Nephron (organoid): Measurements from ENCODE around the gene CAPN13.

Experiments used
- H3K27ac Mint-ChIP-seq, 3 experiments: 2 replicates each; pipeline ENCODE4 v1.8.0; 2020; ENCODE audit warnings: mixed read lengths in 3 of 3, mild to moderate bottlenecking in 2 of 3, moderate library complexity in 1 of 3
- H3K27me3 Mint-ChIP-seq: 2 replicates; pipeline ENCODE4 v1.8.0; 2021; ENCODE audit warnings: low read depth, mild to moderate bottlenecking, moderate library complexity, mixed read lengths
- H3K36me3 Mint-ChIP-seq: 2 replicates; pipeline ENCODE4 v1.8.0; 2020; ENCODE audit warnings: low read depth, mixed read lengths
- H3K4me1 Mint-ChIP-seq: 2 replicates; pipeline ENCODE4 v1.8.0; 2020; ENCODE audit warnings: mixed read lengths
- H3K4me3 Mint-ChIP-seq, 3 experiments: 2 replicates each; pipeline ENCODE4 v1.8.0; 2020; ENCODE audit warnings: mild to moderate bottlenecking in 3 of 3, mixed read lengths in 3 of 3, moderate library complexity in 2 of 3
- H3K9me3 Mint-ChIP-seq: 2 replicates; pipeline ENCODE4 v1.8.0; 2020; ENCODE audit warnings: mixed read lengths
- TF ChIP-seq, protein P1 (sequence below), 3 experiments: fragments of 200-600 bp; sonication (generic); IDR thresholded peaks; one replicate each; pipeline ENCODE4 v1.5.0; 2021; ENCODE audit warnings: antibody characterized with exemption in 3 of 3; ENCODE audit not compliant: unreplicated experiment in 3 of 3

Gene CAPN13

DNA sequence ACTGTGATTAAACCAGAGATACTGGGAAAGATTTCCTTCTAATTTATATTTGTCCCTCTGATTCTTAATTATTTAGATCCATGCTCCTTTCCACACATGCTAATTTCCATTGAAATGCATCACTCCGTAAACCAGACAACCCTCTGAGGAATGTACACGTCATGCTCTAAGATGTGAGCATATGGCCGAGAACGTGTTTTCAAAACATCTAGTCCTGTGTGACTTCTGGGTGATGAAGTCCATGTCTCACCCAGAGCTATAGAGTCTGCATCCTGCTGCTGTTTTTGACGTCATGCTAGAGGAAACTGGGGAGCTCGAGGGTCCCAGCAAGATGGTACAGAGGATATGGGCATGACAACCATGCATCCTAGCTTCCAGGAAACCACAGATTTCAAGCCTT is 53.6 kb downstream of the CAPN13 start:
- peaks cover 35% of the 10 kb centered on the region for H3K27me3 Mint-ChIP-seq

GRCh38 chr2:30752811-30753210 is 54.4 kb downstream of the CAPN13 start:
- Mint-ChIP-seq H3K36me3 (no peaks in the 10 kb centered on the region), H3K4me1 (no peaks in the 10 kb centered on the region), H3K9me3 (no peaks in the 10 kb centered on the region), H3K27ac (no peak overlapping the region), H3K27me3 (peaks cover 35% of the 10 kb centered on the region), H3K4me3 (no peak overlapping the region)
- TF ChIP-seq, protein P1, sequence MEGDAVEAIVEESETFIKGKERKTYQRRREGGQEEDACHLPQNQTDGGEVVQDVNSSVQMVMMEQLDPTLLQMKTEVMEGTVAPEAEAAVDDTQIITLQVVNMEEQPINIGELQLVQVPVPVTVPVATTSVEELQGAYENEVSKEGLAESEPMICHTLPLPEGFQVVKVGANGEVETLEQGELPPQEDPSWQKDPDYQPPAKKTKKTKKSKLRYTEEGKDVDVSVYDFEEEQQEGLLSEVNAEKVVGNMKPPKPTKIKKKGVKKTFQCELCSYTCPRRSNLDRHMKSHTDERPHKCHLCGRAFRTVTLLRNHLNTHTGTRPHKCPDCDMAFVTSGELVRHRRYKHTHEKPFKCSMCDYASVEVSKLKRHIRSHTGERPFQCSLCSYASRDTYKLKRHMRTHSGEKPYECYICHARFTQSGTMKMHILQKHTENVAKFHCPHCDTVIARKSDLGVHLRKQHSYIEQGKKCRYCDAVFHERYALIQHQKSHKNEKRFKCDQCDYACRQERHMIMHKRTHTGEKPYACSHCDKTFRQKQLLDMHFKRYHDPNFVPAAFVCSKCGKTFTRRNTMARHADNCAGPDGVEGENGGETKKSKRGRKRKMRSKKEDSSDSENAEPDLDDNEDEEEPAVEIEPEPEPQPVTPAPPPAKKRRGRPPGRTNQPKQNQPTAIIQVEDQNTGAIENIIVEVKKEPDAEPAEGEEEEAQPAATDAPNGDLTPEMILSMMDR (IDR thresholded peaks at IDR 0.05; ENCODE audit: unreplicated experiment in 3 of 3) = no peak

More for the DNA sequence above, 53.6 kb downstream of the CAPN13 start:
- Mint-ChIP-seq H3K4me1 (no peaks in the 10 kb centered on the region), H3K4me3 (no peak overlapping the region), H3K27ac (no peak overlapping the region), H3K9me3 (no peaks in the 10 kb centered on the region), H3K36me3 (no peaks in the 10 kb centered on the region)
- TF ChIP-seq, protein P1 (IDR thresholded peaks at IDR 0.05; ENCODE audit: unreplicated experiment in 3 of 3) = no peak

- Mint-ChIP-seq H3K9me3 (no peaks in the 10 kb centered on the region), H3K36me3 (no peaks in the 10 kb centered on the region), H3K27ac (no peak overlapping the region), H3K4me3 (no peak overlapping the region), H3K4me1 (no peaks in the 10 kb centered on the region), H3K27me3 (peaks cover 28% of the 10 kb centered on the region)
- TF ChIP-seq, protein P1 (IDR thresholded peaks at IDR 0.05; ENCODE audit: unreplicated experiment in 3 of 3) = no peak
These were observed 60.0 kb downstream of the CAPN13 start for GRCh38 chr2:30747206-30747605.

GRCh38 chr2:30744823-30745222 is 62.4 kb downstream of the CAPN13 start:
- no peaks in the 10 kb centered on the region for H3K4me1 Mint-ChIP-seq
- H3K27ac Mint-ChIP-seq = no peak overlapping the region
- H3K9me3 Mint-ChIP-seq = no peaks in the 10 kb centered on the region
- H3K36me3 Mint-ChIP-seq = no peaks in the 10 kb centered on the region
- TF ChIP-seq, protein P1 (IDR thresholded peaks at IDR 0.05; ENCODE audit: unreplicated experiment in 3 of 3) = no peak
- H3K4me3 Mint-ChIP-seq = no peak overlapping the region
- peaks cover 32% of the 10 kb centered on the region for H3K27me3 Mint-ChIP-seq

DNA sequence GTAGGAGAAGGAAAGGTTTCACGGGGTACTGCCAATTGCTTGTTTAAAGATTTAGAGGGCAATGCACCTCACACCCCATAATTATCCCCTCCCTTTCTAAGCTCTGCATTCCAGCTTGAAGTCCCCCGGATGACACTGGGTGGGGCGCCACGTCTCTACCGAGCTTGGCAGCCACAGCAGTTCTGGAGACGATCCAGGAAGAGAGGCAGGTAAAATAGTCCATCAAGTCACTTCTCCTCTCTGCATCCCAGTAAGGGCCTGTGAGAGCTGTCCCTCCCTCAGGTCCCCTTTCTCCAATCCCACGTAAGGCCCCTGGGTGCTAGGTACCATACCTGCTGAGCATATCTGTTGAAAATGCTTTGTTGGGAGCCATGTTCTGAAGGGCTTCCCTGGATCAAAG is 65.7 kb downstream of the CAPN13 start:
- Mint-ChIP-seq H3K36me3 (no peaks in the 10 kb centered on the region), H3K27ac (no peak overlapping the region), H3K4me1 (no peaks in the 10 kb centered on the region), H3K9me3 (no peaks in the 10 kb centered on the region), H3K4me3 (no peak overlapping the region), H3K27me3 (peaks cover 27% of the 10 kb centered on the region)
- TF ChIP-seq, protein P1 (IDR thresholded peaks at IDR 0.05; ENCODE audit: unreplicated experiment in 3 of 3) = no peak

DNA sequence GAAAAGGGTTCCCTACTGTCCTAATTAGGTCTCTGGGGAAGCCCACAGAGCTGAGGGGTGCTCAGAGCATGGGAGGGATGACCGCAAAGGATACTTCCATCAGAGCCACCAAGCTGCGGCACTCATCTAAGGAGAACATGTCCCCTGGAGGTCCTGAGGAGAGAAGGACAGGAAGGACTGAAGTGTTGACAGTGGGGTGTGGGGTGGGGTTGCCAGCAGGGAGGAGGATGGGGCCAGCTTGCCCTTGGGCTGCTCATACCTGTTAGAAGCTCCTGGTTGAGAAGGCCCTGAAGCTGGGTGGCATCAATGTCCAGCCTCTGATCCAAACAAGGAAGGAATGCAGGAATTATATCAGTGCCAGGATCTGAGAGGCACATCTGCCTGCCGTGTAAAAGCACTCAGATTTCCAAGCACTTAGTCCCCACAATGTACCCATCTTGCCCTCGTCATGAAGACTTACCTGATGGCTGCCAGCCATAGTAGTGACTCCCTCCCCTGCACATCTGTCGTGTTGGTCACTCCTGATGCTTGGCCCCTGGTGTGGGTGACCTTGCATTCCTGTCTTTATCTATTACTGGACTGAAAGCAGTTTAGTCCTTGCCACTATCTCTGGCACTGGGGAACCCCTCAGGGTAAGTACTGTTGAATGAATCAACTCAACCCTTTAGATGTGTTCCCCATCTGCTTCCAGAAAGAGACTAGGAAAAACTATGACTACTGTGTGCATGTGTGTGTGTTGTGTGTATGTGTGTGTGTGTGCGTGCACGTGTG is 68.9 kb downstream of the CAPN13 start:
- Mint-ChIP-seq H3K4me1 (no peaks in the 10 kb centered on the region), H3K9me3 (no peaks in the 10 kb centered on the region), H3K4me3 (no peak overlapping the region), H3K36me3 (no peaks in the 10 kb centered on the region), H3K27ac (no peak overlapping the region), H3K27me3 (peaks cover 44% of the 10 kb centered on the region)
- TF ChIP-seq, protein P1 (IDR thresholded peaks at IDR 0.05; ENCODE audit: unreplicated experiment in 3 of 3) = no peak
